HepG2 (cell line): ENCODE results near the gene TRAF3. TPM values are rescaled to one million over a fixed set of nuclear protein-coding genes. Genes with fewer than 3 reads are reported as not detected.

Source experiments
- ZNF318 ChIP-seq: sonication (generic); formaldehyde crosslinking; IDR thresholded peaks from 2 replicates; pipeline ENCODE4 v1.4.0; 2020; ENCODE audit warnings: mild to moderate bottlenecking, missing genetic modification reagents
- polyA plus RNA-seq, 8 experiments: library from polyadenylated mRNA; depleted of rRNA in 3 of 8; stranded (reverse) in 7 of 8; unstranded in 1 of 8; fragments of >200 nt; fragmentation: Illumina TruSeq in 4 of 8; extraction: Trizol in 4 of 8; gene quantifications; 2 replicates each; pipeline versions ENCODE4 v1.2.1 to v1.2.3, GENCODE V29; 2011 to 2016; ENCODE audit warnings: low read depth in 4 of 8, missing spikeins in 1 of 8, mixed read lengths in 1 of 8; ENCODE audit not compliant: insufficient read depth in 1 of 8
- total RNA-seq, 5 experiments: library from RNA; depleted of rRNA; stranded (reverse); fragments of >200 nt; fragmentation: Illumina TruSeq; extraction: Trizol; gene quantifications; 2 replicates each; pipeline ENCODE4 v1.2.3, GENCODE V29; 2016; ENCODE audit warnings: low read depth in 1 of 5

Gene TRAF3
- total and polyA plus RNA-seq, 2 of the 13 experiments (the other 11 are each of a cell fraction or from before 2014, with no cell fraction given), result 6.9 to 12.2 TPM

- no peak for TF ChIP-seq ZNF318 (CRISPR knock-in tag)
Measured at GRCh38 chr14:102775855-102776760, 1.1 kb upstream of the TRAF3 start (continued).
